ENCODE data around the gene SPATA1. TPM values are rescaled to one million over a fixed set of nuclear protein-coding genes. Genes with fewer than 3 reads are reported as not detected.

Gene SPATA1
- total and polyA plus RNA-seq, 2 experiments from 2014 or later: 0.88 to 1.2 TPM

DNA sequence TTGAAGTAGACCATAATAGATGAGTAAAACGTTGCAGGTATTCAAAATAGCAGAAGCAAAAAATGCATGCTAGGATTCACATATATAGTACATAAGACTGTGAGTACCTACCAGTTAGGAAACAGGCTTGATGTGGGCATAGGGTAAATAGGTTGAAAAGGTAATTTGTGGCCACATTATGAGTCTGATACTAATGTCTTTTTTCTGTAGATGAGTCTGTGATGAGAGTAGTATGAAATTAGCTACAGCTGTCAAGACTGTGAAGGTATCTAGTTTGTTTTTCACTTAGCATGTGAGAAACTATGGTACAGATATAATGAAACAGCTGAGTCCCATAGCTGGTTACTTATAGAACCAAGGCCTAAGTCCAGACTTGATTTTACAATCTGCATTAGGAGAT, 12.4 kb upstream of the SPATA1 start:
- DNase-seq (ENCODE audit: low read depth in 1 of 2, low spot score in 1 of 2): no peak
- no peak overlapping the region for H3K27ac ChIP-seq
- no peak overlapping the region for H3K4me3 ChIP-seq
- H3K4me1 ChIP-seq (ENCODE audit: low read depth): no peaks in the 10 kb centered on the region
- no peaks in the 10 kb centered on the region for H3K9me3 ChIP-seq (ENCODE audit: low read depth)
- peaks cover 50% of the 10 kb centered on the region for H3K36me3 ChIP-seq
- no peaks in the 10 kb centered on the region for H3K27me3 ChIP-seq
- TF ChIP-seq, protein P1, sequence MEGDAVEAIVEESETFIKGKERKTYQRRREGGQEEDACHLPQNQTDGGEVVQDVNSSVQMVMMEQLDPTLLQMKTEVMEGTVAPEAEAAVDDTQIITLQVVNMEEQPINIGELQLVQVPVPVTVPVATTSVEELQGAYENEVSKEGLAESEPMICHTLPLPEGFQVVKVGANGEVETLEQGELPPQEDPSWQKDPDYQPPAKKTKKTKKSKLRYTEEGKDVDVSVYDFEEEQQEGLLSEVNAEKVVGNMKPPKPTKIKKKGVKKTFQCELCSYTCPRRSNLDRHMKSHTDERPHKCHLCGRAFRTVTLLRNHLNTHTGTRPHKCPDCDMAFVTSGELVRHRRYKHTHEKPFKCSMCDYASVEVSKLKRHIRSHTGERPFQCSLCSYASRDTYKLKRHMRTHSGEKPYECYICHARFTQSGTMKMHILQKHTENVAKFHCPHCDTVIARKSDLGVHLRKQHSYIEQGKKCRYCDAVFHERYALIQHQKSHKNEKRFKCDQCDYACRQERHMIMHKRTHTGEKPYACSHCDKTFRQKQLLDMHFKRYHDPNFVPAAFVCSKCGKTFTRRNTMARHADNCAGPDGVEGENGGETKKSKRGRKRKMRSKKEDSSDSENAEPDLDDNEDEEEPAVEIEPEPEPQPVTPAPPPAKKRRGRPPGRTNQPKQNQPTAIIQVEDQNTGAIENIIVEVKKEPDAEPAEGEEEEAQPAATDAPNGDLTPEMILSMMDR (IDR thresholded peaks at IDR 0.05; ENCODE audit: low read depth, low read length): no peak

GRCh38 chr1:84496498-84496897, 9.7 kb upstream of the SPATA1 start:
- H3K27me3 ChIP-seq: no peaks in the 10 kb centered on the region
- no peak overlapping the region for H3K27ac ChIP-seq
- no peak for DNase-seq (ENCODE audit: low read depth in 1 of 2, low spot score in 1 of 2)
- peaks cover 52% of the 10 kb centered on the region for H3K36me3 ChIP-seq
- H3K4me1 ChIP-seq (ENCODE audit: low read depth): no peaks in the 10 kb centered on the region
- no peaks in the 10 kb centered on the region for H3K9me3 ChIP-seq (ENCODE audit: low read depth)
- H3K4me3 ChIP-seq: no peak overlapping the region
- TF ChIP-seq, protein P1 (IDR thresholded peaks at IDR 0.05; ENCODE audit: low read depth, low read length): no peak

DNA sequence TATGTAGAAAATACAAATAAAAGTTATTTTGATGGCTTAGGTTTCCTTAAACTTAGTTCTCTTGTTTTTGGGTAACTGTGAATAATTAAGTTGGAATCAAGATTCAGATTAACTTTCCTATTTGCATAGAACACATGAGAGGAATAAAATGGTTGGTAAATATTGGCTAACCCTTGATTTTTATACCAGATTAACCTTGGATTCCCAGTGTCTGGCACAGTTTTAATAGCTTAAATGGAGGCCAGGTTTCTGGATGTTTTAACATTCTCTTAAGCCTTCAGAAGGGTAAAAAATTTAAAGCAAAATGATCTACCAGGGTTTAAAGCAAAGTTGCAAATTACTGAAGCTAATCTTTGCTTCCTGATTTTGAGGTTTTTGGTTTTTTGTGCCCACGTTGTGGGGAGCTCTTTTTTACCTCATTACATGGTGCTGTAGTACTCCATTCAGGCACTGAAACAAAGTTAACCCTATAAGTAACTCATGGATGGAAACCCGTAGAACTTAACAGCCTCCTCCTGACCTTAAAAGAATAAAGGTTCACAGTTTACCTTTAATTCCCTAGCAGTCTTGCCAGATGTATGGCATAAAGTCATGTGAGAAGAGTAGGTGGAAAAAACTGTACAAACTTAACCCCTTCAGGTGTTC, 8.4 kb upstream of the SPATA1 start:
- Histone ChIP-seq H3K27me3 (no peaks in the 10 kb centered on the region), H3K36me3 (peaks cover 46% of the 10 kb centered on the region), H3K4me3 (no peak overlapping the region), H3K27ac (no peak overlapping the region), H3K9me3 (ENCODE audit: low read depth) (no peaks in the 10 kb centered on the region), H3K4me1 (ENCODE audit: low read depth) (peaks cover 2% of the 10 kb centered on the region)
- no peak for DNase-seq (ENCODE audit: low read depth in 1 of 2, low spot score in 1 of 2)
- TF ChIP-seq, protein P1 (IDR thresholded peaks at IDR 0.05; ENCODE audit: low read depth, low read length): no peak

- TF ChIP-seq, protein P1 (IDR thresholded peaks at IDR 0.05; ENCODE audit: low read depth, low read length): no peak
- H3K36me3 ChIP-seq: peaks cover 29% of the 10 kb centered on the region
- no peaks in the 10 kb centered on the region for H3K9me3 ChIP-seq (ENCODE audit: low read depth)
- no peaks in the 10 kb centered on the region for H3K27me3 ChIP-seq
- no peak overlapping the region for H3K4me3 ChIP-seq
- DNase-seq (ENCODE audit: low read depth in 1 of 2, low spot score in 1 of 2): no peak
- peaks cover 15% of the 10 kb centered on the region for H3K4me1 ChIP-seq (ENCODE audit: low read depth)
- no peak overlapping the region for H3K27ac ChIP-seq
Observed at GRCh38 chr1:84502927-84503326, 3.3 kb upstream of the SPATA1 start.

DNA sequence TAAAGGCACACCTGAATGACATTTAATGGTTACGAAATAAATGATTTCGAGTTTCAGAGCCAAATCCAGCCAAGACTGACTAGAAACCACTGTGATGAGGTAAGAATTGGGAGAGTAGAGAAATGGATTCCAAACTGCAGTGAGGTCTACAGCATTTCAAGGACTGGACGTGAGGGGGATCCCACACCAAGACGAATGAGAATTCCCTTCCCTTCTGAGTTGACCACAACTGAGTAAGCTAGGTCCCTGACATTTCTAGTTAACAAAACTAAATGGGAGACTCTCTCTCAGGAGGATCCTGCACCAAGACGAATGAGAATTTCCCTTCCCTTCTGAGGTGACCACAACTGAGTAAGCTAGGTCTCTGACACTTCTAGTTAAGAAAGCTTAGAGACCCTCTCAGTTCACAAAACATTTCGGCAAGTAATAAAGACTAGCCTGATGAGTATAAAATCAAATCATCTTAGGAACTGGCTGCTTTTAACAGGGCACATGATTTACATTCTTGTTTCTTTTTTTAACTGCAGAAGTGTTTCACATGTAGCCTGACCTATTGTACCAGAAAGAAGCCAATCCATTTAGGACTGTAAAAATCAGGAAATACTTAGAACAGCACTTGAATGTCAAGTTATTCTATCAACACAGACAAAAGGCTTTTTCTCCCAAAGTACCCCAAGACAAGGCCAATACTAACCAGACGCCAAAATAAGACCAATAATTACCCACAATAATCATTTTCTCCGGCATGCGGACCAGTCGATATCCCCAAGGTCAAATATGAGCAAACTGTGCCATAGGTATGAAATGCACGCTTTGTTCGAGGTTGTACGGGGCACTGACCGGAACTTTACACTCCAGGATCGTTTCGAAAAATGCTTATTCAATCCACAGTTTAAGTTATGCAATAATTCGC, 1.4 kb upstream of the SPATA1 start:
- Histone ChIP-seq H3K27ac (peak overlapping the region; percentile 92), H3K4me1 (ENCODE audit: low read depth) (peaks cover 15% of the 10 kb centered on the region), H3K27me3 (no peaks in the 10 kb centered on the region), H3K4me3 (peak overlapping the region; percentile 63), H3K9me3 (ENCODE audit: low read depth) (no peaks in the 10 kb centered on the region), H3K36me3 (peaks cover 13% of the 10 kb centered on the region)
- TF ChIP-seq, protein P1 (IDR thresholded peaks at IDR 0.05; ENCODE audit: low read depth, low read length): peak; percentile 29
- peak; percentile 14 to 74 for DNase-seq (ENCODE audit: low read depth in 1 of 2, low spot score in 1 of 2)

Measured in cardiac muscle cell (in vitro differentiated cells and primary cell).